HG02885 (cell line): ENCODE data around the gene ZNF678.
"Not testable (repeated sequence)": the region's sequence is repeated elsewhere in the genome, so short reads cannot be mapped to it uniquely, and the experiment has no call there.

Experiments used
- ATAC-seq: cut with Tn5 transposase; IDR thresholded peaks from one replicate; pipeline ENCODE4 v1.9.1; 2021; ENCODE audit warnings: mild to moderate bottlenecking; ENCODE audit not compliant: unreplicated experiment, poor library complexity

The ZNF678 gene

GRCh38 chr1:227548448-227548847 lies 14.9 kb upstream of the ZNF678 start:
- no peak for ATAC-seq

GRCh38 chr1:227549892-227550291 lies 13.5 kb upstream of the ZNF678 start:
- ATAC-seq = no peak

- not testable (repeated sequence) for ATAC-seq
Observed at GRCh38 chr1:227551881-227552280, 11.5 kb upstream of the ZNF678 start.

- no peak for ATAC-seq
Observed at GRCh38 chr1:227556288-227556687, 7.1 kb upstream of the ZNF678 start.

GRCh38 chr1:227557962-227558725 lies 5.2 kb upstream of the ZNF678 start:
- ATAC-seq = no peak

- ATAC-seq = no peak
Observed at GRCh38 chr1:227558732-227559262, 4.6 kb upstream of the ZNF678 start.

- ATAC-seq = no peak
Observed at GRCh38 chr1:227559499-227559898, 3.9 kb upstream of the ZNF678 start.

GRCh38 chr1:227559926-227560325 lies 3.4 kb upstream of the ZNF678 start:
- ATAC-seq = no peak

GRCh38 chr1:227560393-227561173 lies 2.8 kb upstream of the ZNF678 start:
- ATAC-seq = no peak

- no peak for ATAC-seq
Observed at GRCh38 chr1:227561241-227561907, 2.0 kb upstream of the ZNF678 start.

GRCh38 chr1:227562037-227562436 lies 1.3 kb upstream of the ZNF678 start:
- ATAC-seq = no peak

- no peak for ATAC-seq
Observed at GRCh38 chr1:227562933-227563323, 428 bp upstream of the ZNF678 start.

GRCh38 chr1:227567256-227567655 lies 3.9 kb downstream of the ZNF678 start:
- no peak for ATAC-seq

GRCh38 chr1:227568593-227568992 lies 5.2 kb downstream of the ZNF678 start:
- ATAC-seq = no peak

- no peak for ATAC-seq
Observed at GRCh38 chr1:227572752-227573151, 9.4 kb downstream of the ZNF678 start.

GRCh38 chr1:227574926-227575325 lies 11.6 kb downstream of the ZNF678 start:
- ATAC-seq = no peak

- ATAC-seq = no peak
Observed at GRCh38 chr1:227576189-227576588, 12.8 kb downstream of the ZNF678 start.

- ATAC-seq = no peak
Observed at GRCh38 chr1:227577500-227577899, 14.1 kb downstream of the ZNF678 start.

GRCh38 chr1:227583354-227583753 lies 20.0 kb downstream of the ZNF678 start:
- no peak for ATAC-seq

- ATAC-seq = no peak
Observed at GRCh38 chr1:227586733-227587132, 23.4 kb downstream of the ZNF678 start.

GRCh38 chr1:227587968-227588367 lies 24.6 kb downstream of the ZNF678 start:
- ATAC-seq = no peak
